ENCODE measurements around the gene CPEB3. TPM values are rescaled to one million over a fixed set of nuclear protein-coding genes. Genes with fewer than 3 reads are reported as not detected.

Gene CPEB3
- total and polyA plus RNA-seq, 9 of the 15 experiments (the other 6 are each of a cell fraction or from before 2014, with no cell fraction given), result 0.15 to 1.2 (median 0.51) TPM

GRCh38 chr10:92264249-92264648 is 26.6 kb downstream of the CPEB3 start:
- no peak for DNase-seq (ENCODE audit: extremely low read depth in 1 of 4, low spot score in 3 of 4)
- Histone ChIP-seq H3K27ac (ENCODE audit: extremely low read depth, low read depth, low read length) (no peak overlapping the region), H3K9me3 (replicated peaks; ENCODE audit: control insufficient read depth, insufficient read depth, low read depth, low read length) (no peaks in the 10 kb centered on the region), H3K27me3 (ENCODE audit: control insufficient read depth in 2 of 2, insufficient read depth in 2 of 2, low read length in 2 of 2) (no peaks in the 10 kb centered on the region), H3K4me3 (no peak overlapping the region), H3K4me1 (replicated peaks in 1 of 2; ENCODE audit: control insufficient read depth in 2 of 2, insufficient read depth in 2 of 2, low read length in 2 of 2) (no peaks in the 10 kb centered on the region), H3K9ac (ENCODE audit: insufficient read depth in 1 of 2, low read depth in 2 of 2, low read length in 2 of 2) (no peak overlapping the region), H4K20me1 (replicated peaks; ENCODE audit: control insufficient read depth, insufficient read depth, low read length) (no peaks in the 10 kb centered on the region), H3K9me1 (ENCODE audit: control insufficient read depth, insufficient read depth, low read length) (no peaks in the 10 kb centered on the region), H3K36me3 (ENCODE audit: control insufficient read depth, insufficient read depth, low read length) (no peaks in the 10 kb centered on the region), H3K79me2 (ENCODE audit: control insufficient read depth, insufficient read depth, low read length) (no peaks in the 10 kb centered on the region), H3K4me2 (ENCODE audit: insufficient read depth, low read length) (no peak overlapping the region), H2AFZ (ENCODE audit: low read depth, low read length) (no peak overlapping the region)
- BruUV-seq (replicated peaks), result no TSS peak
- no peak for ATAC-seq
- TF ChIP-seq ZBTB17 (CRISPR knock-in tag; IDR thresholded peaks at IDR 0.05) (no peak), KLF1 (tag; IDR thresholded peaks at IDR 0.05) (no peak), MAZ (CRISPR knock-in tag; conservative IDR thresholded peaks at IDR 0.05 in 1 of 2, IDR thresholded peaks at IDR 0.05 in 1 of 2) (no peak), NCOA1 (IDR thresholded peaks at IDR 0.05; ENCODE audit: low read depth) (no peak), CBX2 (IDR thresholded peaks at IDR 0.05; ENCODE audit: insufficient read depth, low read length, poor library complexity, severe bottlenecking) (no peak), MIER1 (IDR thresholded peaks at IDR 0.05; ENCODE audit: low read depth) (no peak), CAMTA2 (CRISPR knock-in tag; conservative IDR thresholded peaks at IDR 0.05) (no peak), TAF1 (IDR thresholded peaks at IDR 0.05; ENCODE audit: control insufficient read depth, extremely low read depth, insufficient read depth, low read length, severe bottlenecking) (no peak), SIRT6 (IDR thresholded peaks at IDR 0.05; ENCODE audit: low read depth, low read length) (no peak), ZFP91 (CRISPR knock-in tag; IDR thresholded peaks at IDR 0.05) (no peak), GABPB1 (CRISPR knock-in tag; IDR thresholded peaks at IDR 0.05) (no peak), POLR2AphosphoS5 (IDR thresholded peaks at IDR 0.05; ENCODE audit: control insufficient read depth, insufficient read depth, low read depth, low read length) (no peak)
- TF ChIP-seq, protein P1, sequence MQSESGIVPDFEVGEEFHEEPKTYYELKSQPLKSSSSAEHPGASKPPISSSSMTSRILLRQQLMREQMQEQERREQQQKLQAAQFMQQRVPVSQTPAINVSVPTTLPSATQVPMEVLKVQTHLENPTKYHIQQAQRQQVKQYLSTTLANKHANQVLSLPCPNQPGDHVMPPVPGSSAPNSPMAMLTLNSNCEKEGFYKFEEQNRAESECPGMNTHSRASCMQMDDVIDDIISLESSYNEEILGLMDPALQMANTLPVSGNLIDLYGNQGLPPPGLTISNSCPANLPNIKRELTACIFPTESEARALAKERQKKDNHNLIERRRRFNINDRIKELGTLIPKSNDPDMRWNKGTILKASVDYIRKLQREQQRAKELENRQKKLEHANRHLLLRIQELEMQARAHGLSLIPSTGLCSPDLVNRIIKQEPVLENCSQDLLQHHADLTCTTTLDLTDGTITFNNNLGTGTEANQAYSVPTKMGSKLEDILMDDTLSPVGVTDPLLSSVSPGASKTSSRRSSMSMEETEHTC (IDR thresholded peaks at IDR 0.05), result no peak
- FAIRE-seq, result no peak
- POLR2A ChIA-PET, result no interaction called here
- intact Hi-C loops (cut with micrococcal nuclease), result no loop called here
- in situ Hi-C loops (cut with MboI), result no loop called here
- CTCF ChIA-PET (ENCODE audit: low intra/inter-chr PET ratio), result no interaction called here
- WGBS (ENCODE audit: insufficient coverage, low coverage, missing lambda C conversion rate), result 100% methylated on average over 1 of the region's 2 CpGs

Measured in K562 (cell line).